Transverse colon (tissue), 4 donors: ENCODE data around the gene NPC1L1. TPM values are rescaled to one million over a fixed set of nuclear protein-coding genes. Genes with fewer than 3 reads are reported as not detected.

Experiments
- DNase-seq: peaks from one replicate; pipeline ENCODE4 v3.0.0-alpha.2; 2019
- H3K27ac ChIP-seq, 4 donors: fragments of 200-600 bp; sonication (generic); 2 replicates each; pipeline ENCODE4 v1.5.1; 2016 to 2018; ENCODE audit warnings: inconsistent platforms in 4 of 4
- H3K27me3 ChIP-seq: fragments of 200-600 bp; sonication (generic); 2 replicates; pipeline ENCODE4 v1.5.1; 2017; ENCODE audit warnings: inconsistent platforms
- H3K36me3 ChIP-seq, 4 donors: fragments of 200-600 bp; sonication (generic); 2 replicates each; pipeline ENCODE4 v1.5.1; 2017 to 2019; ENCODE audit warnings: inconsistent platforms in 4 of 4
- H3K4me1 ChIP-seq, 4 donors: fragments of 200-600 bp; sonication (generic); 2 replicates each; pipeline ENCODE4 v1.5.1; 2017 to 2020; ENCODE audit warnings: inconsistent platforms in 4 of 4
- H3K4me3 ChIP-seq, 4 donors: fragments of 200-600 bp; sonication (generic); 1 replicate in 1 of 4; 2 replicates in 3 of 4; pipeline versions ENCODE4 v1.5.1 to v1.6.1; 2017 to 2019; ENCODE audit warnings: inconsistent platforms in 4 of 4
- H3K9me3 ChIP-seq, 2 donors: fragments of 200-600 bp; sonication (generic); 2 replicates each; pipeline ENCODE4 v1.5.1; 2017 to 2019; ENCODE audit warnings: inconsistent platforms in 2 of 2
- EP300 ChIP-seq: sonication (generic); formaldehyde crosslinking; IDR thresholded peaks from one replicate; pipeline ENCODE4 v1.6.1; 2017; ENCODE audit warnings: antibody characterized with exemption, low read depth
- POLR2A ChIP-seq: fragments of 450-650 bp; IDR thresholded peaks from one replicate; pipeline ENCODE4 v1.6.1; 2016; ENCODE audit warnings: antibody characterized with exemption, mild to moderate bottlenecking, moderate library complexity
- POLR2AphosphoS5 ChIP-seq, 3 donors: sonication (generic); formaldehyde crosslinking; IDR thresholded peaks; one replicate each; pipeline ENCODE4 v1.6.1; 2016; ENCODE audit warnings: antibody characterized with exemption in 3 of 3
- WGBS, 2 donors: methylation state at CpG; one replicate each; pipeline ENCODE4 v1.1.5; 2018; ENCODE audit warnings: low coverage in 1 of 2; 5-methylcytosine and 5-hydroxymethylcytosine counted together
- in situ Hi-C, 4 donors: fragments of 200-750 bp; cut with MboI; loops; one replicate each; pipeline versions ENCODE4 v1.15.0 to v1.15.1; 2017; ENCODE audit warnings: low sequenced_read_pairs in 3 of 4, low pct_ligation_motif_present in 1 of 4, low pct_unique_long_range_greater_than_20kb in 1 of 4
- intact Hi-C: fragments of 100-400 bp; cut with DNase I; formaldehyde crosslinking; loops from one replicate; pipeline ENCODE4 v1.15.1; 2023; ENCODE audit warnings: low total_unique reads
- total RNA-seq, 4 donors: library from RNA; depleted of rRNA; stranded (reverse); fragments of >200 nt; gene quantifications; one replicate each; pipeline ENCODE4 v1.1.0, GENCODE V29; 2016
- TF ChIP-seq, protein P1 (sequence below), 5 experiments: fragments of 200-600 bp in 3 of 5; fragments of 450-650 bp in 2 of 5; sonication (generic) in 3 of 5; IDR thresholded peaks; 1 replicate in 2 of 5; 2 replicates in 3 of 5; pipeline ENCODE4 v1.5.1; 2016 to 2017; ENCODE audit warnings: antibody characterized with exemption in 5 of 5, inconsistent platforms in 3 of 5, mild to moderate bottlenecking in 2 of 5, moderate library complexity in 1 of 5

The NPC1L1 gene
- total RNA-seq, 4 donors from 2014 or later: 0.48 TPM; not detected in 3

GRCh38 chr7:44486001-44486400 is 55.1 kb downstream of the NPC1L1 start:
- Histone ChIP-seq H3K36me3 (peaks cover 0 to 32% (median 15%) of the 10 kb centered on the region in 4 donors), H3K27ac (no peak overlapping the region), H3K4me3 (no peak overlapping the region), H3K9me3 (no peaks in the 10 kb centered on the region), H3K27me3 (no peaks in the 10 kb centered on the region), H3K4me1 (peaks cover 9 to 52% (median 28%) of the 10 kb centered on the region in 4 donors)
- TF ChIP-seq, protein P1, sequence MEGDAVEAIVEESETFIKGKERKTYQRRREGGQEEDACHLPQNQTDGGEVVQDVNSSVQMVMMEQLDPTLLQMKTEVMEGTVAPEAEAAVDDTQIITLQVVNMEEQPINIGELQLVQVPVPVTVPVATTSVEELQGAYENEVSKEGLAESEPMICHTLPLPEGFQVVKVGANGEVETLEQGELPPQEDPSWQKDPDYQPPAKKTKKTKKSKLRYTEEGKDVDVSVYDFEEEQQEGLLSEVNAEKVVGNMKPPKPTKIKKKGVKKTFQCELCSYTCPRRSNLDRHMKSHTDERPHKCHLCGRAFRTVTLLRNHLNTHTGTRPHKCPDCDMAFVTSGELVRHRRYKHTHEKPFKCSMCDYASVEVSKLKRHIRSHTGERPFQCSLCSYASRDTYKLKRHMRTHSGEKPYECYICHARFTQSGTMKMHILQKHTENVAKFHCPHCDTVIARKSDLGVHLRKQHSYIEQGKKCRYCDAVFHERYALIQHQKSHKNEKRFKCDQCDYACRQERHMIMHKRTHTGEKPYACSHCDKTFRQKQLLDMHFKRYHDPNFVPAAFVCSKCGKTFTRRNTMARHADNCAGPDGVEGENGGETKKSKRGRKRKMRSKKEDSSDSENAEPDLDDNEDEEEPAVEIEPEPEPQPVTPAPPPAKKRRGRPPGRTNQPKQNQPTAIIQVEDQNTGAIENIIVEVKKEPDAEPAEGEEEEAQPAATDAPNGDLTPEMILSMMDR (IDR thresholded peaks at IDR 0.05): no peak
- in situ Hi-C loops (loop anchor here in 2 of 4 donors (25.0 kb wide), 1 partner anchor 249 kb away; no protein-coding TSS in a partner anchor), intact Hi-C loops (loop anchor here (2.0 to 10.0 kb wide), 2 partner anchors 69 to 251 kb away; no protein-coding TSS in a partner anchor)
- DNase-seq: no peak
- WGBS, 2 donors: 92 to 100% methylated on average over 4 of the region's 4 CpGs

- intact Hi-C loops: loop anchor here (10.0 kb wide), 1 partner anchor 250 kb away; no protein-coding TSS in a partner anchor
- 93 to 96% methylated on average over 3 to 5 of the region's 5 CpGs for WGBS, 2 donors
- no peak for TF ChIP-seq EP300
- no peak for TF ChIP-seq POLR2A
- TF ChIP-seq, protein P1 (IDR thresholded peaks at IDR 0.05): no peak
- TF ChIP-seq POLR2AphosphoS5 (IDR thresholded peaks at IDR 0.05): no peak
These were observed 56.4 kb downstream of the NPC1L1 start for GRCh38 chr7:44484482-44485313.

GRCh38 chr7:44482502-44483485 is 58.3 kb downstream of the NPC1L1 start:
- in situ Hi-C loops: loop anchor here in 2 of 4 donors (25.0 kb wide), 1 partner anchor 245 kb away; no protein-coding TSS in a partner anchor
- Histone ChIP-seq H3K27ac (no peak overlapping the region), H3K4me1 (peaks cover 0 to 31% (median 8%) of the 10 kb centered on the region in 4 donors), H3K4me3 (no peak overlapping the region), H3K27me3 (no peaks in the 10 kb centered on the region), H3K36me3 (peaks cover 0 to 49% (median 19%) of the 10 kb centered on the region in 4 donors), H3K9me3 (no peaks in the 10 kb centered on the region)
- TF ChIP-seq POLR2A: no peak
- no peak for TF ChIP-seq EP300
- TF ChIP-seq POLR2AphosphoS5 (IDR thresholded peaks at IDR 0.05): no peak
- TF ChIP-seq, protein P1 (IDR thresholded peaks at IDR 0.05): no peak
- DNase-seq: no peak
- WGBS, 2 donors: 86 to 98% methylated on average over 1 to 2 of the region's 2 CpGs
- intact Hi-C loops: loop anchor here (10.0 kb wide), 1 partner anchor 248 kb away; no protein-coding TSS in a partner anchor

More at GRCh38 chr7:44484482-44485313, 56.4 kb downstream of the NPC1L1 start:
- Histone ChIP-seq H3K4me1 (peaks cover 9 to 50% (median 27%) of the 10 kb centered on the region in 4 donors), H3K27me3 (no peaks in the 10 kb centered on the region), H3K9me3 (no peaks in the 10 kb centered on the region), H3K36me3 (peaks cover 0 to 35% (median 17%) of the 10 kb centered on the region in 4 donors), H3K4me3 (no peak overlapping the region), H3K27ac (no peak overlapping the region)
- no peak for DNase-seq
- in situ Hi-C loops: loop anchor here in 2 of 4 donors (25.0 kb wide), 1 partner anchor 247 kb away; no protein-coding TSS in a partner anchor
